CD14-positive monocyte (primary cell): ENCODE results near the gene PTPN7. TPM values are rescaled to one million over a fixed set of nuclear protein-coding genes. Genes with fewer than 3 reads are reported as not detected.

Source experiments
- DNase-seq, 3 donors: peaks; one replicate each; pipeline ENCODE4 v3.0.0-alpha.2; 2011 to 2022
- H2AFZ ChIP-seq: 2 replicates; pipeline ENCODE4 v1.6.0; 2012; ENCODE audit warnings: mild to moderate bottlenecking, low read depth, low read length, inconsistent platforms; ENCODE audit not compliant: insufficient read depth, poor library complexity, severe bottlenecking
- H3K27ac ChIP-seq, 2 donors: 1 replicate in 1 of 2; 2 replicates in 1 of 2; pipeline ENCODE4 v1.5.1; 2012 to 2013; ENCODE audit warnings: low read length in 2 of 2, control low read depth in 1 of 2, inconsistent platforms in 1 of 2, low read depth in 1 of 2, mild to moderate bottlenecking in 1 of 2
- H3K27me3 ChIP-seq, 2 donors: one replicate each; pipeline versions ENCODE4 v1.6.0 to v1.6.1; 2011 to 2013; ENCODE audit warnings: low read length in 2 of 2; ENCODE audit not compliant: control insufficient read depth in 2 of 2, insufficient read depth in 2 of 2
- H3K36me3 ChIP-seq, 2 donors: replicated peaks in 1 of 2; 1 replicate in 1 of 2; 2 replicates in 1 of 2; pipeline versions ENCODE4 v1.5.1 to v1.6.1; 2012 to 2013; ENCODE audit warnings: low read length in 2 of 2, control low read depth in 1 of 2, inconsistent platforms in 1 of 2, mild to moderate bottlenecking in 1 of 2; ENCODE audit not compliant: insufficient read depth in 2 of 2, control insufficient read depth in 1 of 2
- H3K4me1 ChIP-seq, 2 donors: 1 replicate in 1 of 2; 2 replicates in 1 of 2; pipeline versions ENCODE4 v1.5.1 to v1.6.1; 2012 to 2013; ENCODE audit warnings: low read length in 2 of 2, control low read depth in 1 of 2, inconsistent platforms in 1 of 2, mild to moderate bottlenecking in 1 of 2, moderate library complexity in 1 of 2; ENCODE audit not compliant: insufficient read depth in 2 of 2, control insufficient read depth in 1 of 2
- H3K4me2 ChIP-seq: replicated peaks from 2 replicates; pipeline ENCODE3; 2012; ENCODE audit warnings: low read length, moderate library complexity, mild to moderate bottlenecking; ENCODE audit not compliant: poor library complexity, severe bottlenecking; ENCODE audit errors: extremely low read depth
- H3K4me3 ChIP-seq, 3 experiments: fragments of 200-600 bp in 1 of 3; sonication (generic) in 1 of 3; replicated peaks in 1 of 3; 1 replicate in 2 of 3; 2 replicates in 1 of 3; pipeline ENCODE4 v1.5.1; 2011 to 2013; ENCODE audit warnings: low read length in 3 of 3, mild to moderate bottlenecking in 3 of 3, control low read depth in 2 of 3, low read depth in 2 of 3, inconsistent platforms in 1 of 3, moderate library complexity in 1 of 3
- H3K79me2 ChIP-seq: 2 replicates; pipeline ENCODE4 v1.6.0; 2012; ENCODE audit warnings: mild to moderate bottlenecking, control low read depth, inconsistent platforms, low read length, moderate library complexity; ENCODE audit not compliant: insufficient read depth
- H3K9ac ChIP-seq: 2 replicates; pipeline ENCODE4 v1.6.0; 2017; ENCODE audit warnings: low read length, mild to moderate bottlenecking; ENCODE audit not compliant: insufficient read depth, poor library complexity, severe bottlenecking
- H3K9me3 ChIP-seq, 2 donors: replicated peaks in 1 of 2; 1 replicate in 1 of 2; 2 replicates in 1 of 2; pipeline versions ENCODE4 v1.5.1 to v1.6.1; 2012 to 2013; ENCODE audit warnings: low read length in 2 of 2, control low read depth in 1 of 2; ENCODE audit not compliant: control insufficient read depth in 1 of 2, insufficient read depth in 1 of 2
- H4K20me1 ChIP-seq: 2 replicates; pipeline ENCODE4 v1.6.0; 2012; ENCODE audit warnings: mild to moderate bottlenecking, low read length, control low read depth, moderate library complexity; ENCODE audit not compliant: insufficient read depth
- H3K27ac Mint-ChIP-seq, 7 donors: one replicate each; pipeline ENCODE4 v1.8.0; 2020; ENCODE audit warnings: mild to moderate bottlenecking in 7 of 7, mixed read lengths in 7 of 7, moderate library complexity in 6 of 7, inconsistent platforms in 2 of 7
- H3K27me3 Mint-ChIP-seq, 3 donors: one replicate each; pipeline ENCODE4 v1.8.0; 2021 to 2022; ENCODE audit warnings: low read depth in 3 of 3, mild to moderate bottlenecking in 3 of 3, mixed read lengths in 3 of 3, moderate library complexity in 3 of 3, inconsistent platforms in 1 of 3
- H3K36me3 Mint-ChIP-seq, 2 donors: one replicate each; pipeline ENCODE4 v1.8.0; 2020; ENCODE audit warnings: mixed read lengths in 2 of 2, inconsistent platforms in 1 of 2, mild to moderate bottlenecking in 1 of 2
- H3K4me1 Mint-ChIP-seq: one replicate; pipeline ENCODE4 v1.8.0; 2020; ENCODE audit warnings: mild to moderate bottlenecking, mixed read lengths
- H3K4me3 Mint-ChIP-seq, 2 donors: one replicate each; pipeline ENCODE4 v1.8.0; 2020; ENCODE audit warnings: mild to moderate bottlenecking in 2 of 2, mixed read lengths in 2 of 2, moderate library complexity in 1 of 2
- H3K9me3 Mint-ChIP-seq, 7 donors: one replicate each; pipeline ENCODE4 v1.8.0; 2020 to 2022; ENCODE audit warnings: mixed read lengths in 7 of 7, mild to moderate bottlenecking in 6 of 7, moderate library complexity in 6 of 7, inconsistent platforms in 2 of 7
- CTCF ChIP-seq: fragments of 200-600 bp; IDR thresholded peaks from one replicate; pipeline ENCODE4 v1.8.0; 2022; ENCODE audit warnings: antibody characterized with exemption, mild to moderate bottlenecking
- WGBS: methylation state at CpG from one replicate; pipeline ENCODE4 v1.1.5; 2013; ENCODE audit warnings: missing lambda C conversion rate; ENCODE audit not compliant: insufficient coverage; 5-methylcytosine and 5-hydroxymethylcytosine counted together
- intact Hi-C, 2 donors: fragments of 100-400 bp; cut with micrococcal nuclease; formaldehyde crosslinking; loops; one replicate each; pipeline versions ENCODE4 v1.15.0 to v1.15.1; 2023
- polyA plus RNA-seq, 3 donors: library from polyadenylated mRNA; depleted of rRNA in 1 of 3; unstranded in 2 of 3; stranded (reverse) in 1 of 3; fragments of 300-500 nt in 2 of 3; fragments of >200 nt in 1 of 3; fragmentation: Illumina TruSeq in 2 of 3; gene quantifications; 1 replicate in 2 of 3; 2 replicates in 1 of 3; pipeline ENCODE4 v1.2.3, GENCODE V29; 2012 to 2021

Gene PTPN7
- polyA plus RNA-seq, 3 donors: 4.0 to 18.8 (median 8.3) TPM

DNA sequence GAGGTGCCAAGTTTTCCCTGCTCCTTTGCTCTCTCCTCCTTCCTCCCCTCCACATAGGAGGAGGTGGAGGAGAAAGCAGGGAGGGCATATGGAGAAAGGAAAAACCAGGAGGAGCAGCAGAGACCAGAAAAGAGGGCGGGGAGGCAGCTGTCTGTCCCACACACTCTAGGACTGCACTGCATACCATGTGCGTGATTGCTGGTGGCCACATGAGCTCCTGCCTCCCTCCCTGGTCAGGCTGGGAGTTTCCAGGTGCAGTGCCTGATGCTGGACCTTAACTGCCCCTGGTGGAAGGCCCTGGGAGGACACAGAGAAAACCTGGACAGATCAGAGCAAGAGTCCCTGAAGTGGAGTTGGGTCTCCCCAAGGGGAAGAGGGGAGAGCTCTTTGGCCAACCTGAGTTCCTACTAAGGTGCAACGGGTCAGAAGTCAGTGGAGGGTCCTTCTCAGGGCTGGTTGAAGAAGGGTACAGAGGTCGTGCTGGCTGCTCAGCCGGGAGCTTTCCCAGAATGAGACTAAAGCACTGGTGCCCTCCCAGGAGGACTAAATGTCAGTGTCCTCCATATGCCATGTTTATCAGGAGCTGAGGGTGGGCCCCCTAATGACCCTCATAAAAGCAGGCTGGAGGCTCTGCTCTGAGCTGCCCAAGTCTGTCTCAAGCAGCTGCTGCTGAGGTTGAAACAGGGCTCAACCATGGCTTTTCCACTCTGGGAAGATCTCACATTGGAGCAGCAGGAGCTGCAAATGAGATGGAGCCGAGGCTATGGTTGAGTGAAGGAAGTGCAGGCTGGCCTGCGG lies 29.7 kb upstream of the PTPN7 start:
- Histone ChIP-seq H3K27me3 (peaks cover 11 to 20% of the 10 kb centered on the region in 2 donors), H3K9ac (no peak overlapping the region), H3K79me2 (no peaks in the 10 kb centered on the region), H3K4me3 (no peak overlapping the region), H3K36me3 (no peaks in the 10 kb centered on the region), H3K4me2 (no peak overlapping the region), H3K9me3 (no peaks in the 10 kb centered on the region), H2AFZ (no peak overlapping the region), H3K27ac (no peak overlapping the region), H3K4me1 (no peaks in the 10 kb centered on the region), H4K20me1 (no peaks in the 10 kb centered on the region)
- Mint-ChIP-seq H3K9me3 (peaks cover 0 to 7% (median 0%) of the 10 kb centered on the region in 7 donors), H3K27ac (no peak overlapping the region), H3K36me3 (peaks cover 0 to 1% of the 10 kb centered on the region in 2 donors), H3K4me1 (peaks cover 2% of the 10 kb centered on the region), H3K27me3 (peaks cover 24 to 50% (median 29%) of the 10 kb centered on the region in 3 donors), H3K4me3 (no peak overlapping the region)
- intact Hi-C loops: loop anchor here (5.0 to 10.0 kb wide), 2 partner anchors 125 to 127 kb away; no protein-coding TSS in a partner anchor
- no peak for DNase-seq
- TF ChIP-seq CTCF: no peak
- WGBS: 96% methylated on average over 5 of the region's 7 CpGs

GRCh38 chr1:202189001-202189790 lies 28.8 kb upstream of the PTPN7 start:
- Histone ChIP-seq H3K4me1 (no peaks in the 10 kb centered on the region), H3K4me2 (no peak overlapping the region), H3K4me3 (no peak overlapping the region), H3K36me3 (no peaks in the 10 kb centered on the region), H2AFZ (no peak overlapping the region), H3K79me2 (no peaks in the 10 kb centered on the region), H3K9me3 (no peaks in the 10 kb centered on the region), H3K27me3 (peaks cover 8 to 12% of the 10 kb centered on the region in 2 donors), H3K9ac (no peak overlapping the region), H3K27ac (no peak overlapping the region), H4K20me1 (no peaks in the 10 kb centered on the region)
- intact Hi-C loops: loop anchor here in 1 of 2 donors (10.0 kb wide), 1 partner anchor 126 kb away; no protein-coding TSS in a partner anchor
- DNase-seq: peak; percentile 43 to 66 (median 62)
- Mint-ChIP-seq H3K4me1 (peaks cover 4% of the 10 kb centered on the region), H3K4me3 (no peak overlapping the region), H3K27ac (peak overlapping the region in 1 of 7 donors; percentile 24), H3K9me3 (peaks cover 0 to 5% (median 0%) of the 10 kb centered on the region in 7 donors), H3K27me3 (peaks cover 21 to 46% (median 23%) of the 10 kb centered on the region in 3 donors), H3K36me3 (peaks cover 0 to 1% of the 10 kb centered on the region in 2 donors)
- WGBS: 61% methylated on average over 12 of the region's 20 CpGs
- TF ChIP-seq CTCF: peak; percentile 89
